COLO668 (cell line): ENCODE results near the gene CFAP221.

Source experiments
- DNase-seq: peaks from one replicate; lab custom pipeline; 2025; ENCODE audit not compliant: unreplicated experiment; lab: John Stamatoyannopoulos, UW

CFAP221 gene

GRCh38 chr2:119536211-119536610 lies 8.0 kb upstream of the CFAP221 start:
- peak; percentile 26 for DNase-seq

GRCh38 chr2:119536707-119537106 lies 7.5 kb upstream of the CFAP221 start:
- peak; percentile 14 for DNase-seq

GRCh38 chr2:119537792-119538191 lies 6.5 kb upstream of the CFAP221 start:
- DNase-seq = no peak

GRCh38 chr2:119541476-119541875 lies 2.8 kb upstream of the CFAP221 start:
- no peak for DNase-seq

GRCh38 chr2:119544939-119545475 lies 758 bp downstream of the CFAP221 start:
- no peak for DNase-seq

GRCh38 chr2:119545754-119546446 lies 1.7 kb downstream of the CFAP221 start:
- DNase-seq = no peak

GRCh38 chr2:119546447-119546767 lies 2.2 kb downstream of the CFAP221 start:
- no peak for DNase-seq

- DNase-seq = no peak
These were observed 4.4 kb downstream of the CFAP221 start for GRCh38 chr2:119548516-119549120.

GRCh38 chr2:119549241-119549640 lies 5.0 kb downstream of the CFAP221 start:
- no peak for DNase-seq

- no peak for DNase-seq
These were observed 6.1 kb downstream of the CFAP221 start for GRCh38 chr2:119550346-119550745.

- DNase-seq = no peak
These were observed 6.6 kb downstream of the CFAP221 start for GRCh38 chr2:119550856-119551255.

- DNase-seq = no peak
These were observed 8.7 kb downstream of the CFAP221 start for GRCh38 chr2:119552902-119553301.

- no peak for DNase-seq
These were observed 9.6 kb downstream of the CFAP221 start for GRCh38 chr2:119553687-119554344.

- no peak for DNase-seq
These were observed 21.2 kb downstream of the CFAP221 start for GRCh38 chr2:119565481-119565880.

- DNase-seq = no peak
These were observed 23.0 kb downstream of the CFAP221 start for GRCh38 chr2:119567292-119567691.

- no peak for DNase-seq
These were observed 30.0 kb downstream of the CFAP221 start for GRCh38 chr2:119574108-119574815.

GRCh38 chr2:119574864-119575263 lies 30.6 kb downstream of the CFAP221 start:
- no peak for DNase-seq

GRCh38 chr2:119575439-119575838 lies 31.2 kb downstream of the CFAP221 start:
- no peak for DNase-seq

GRCh38 chr2:119579424-119580295 lies 35.4 kb downstream of the CFAP221 start:
- DNase-seq = no peak

GRCh38 chr2:119580550-119581072 lies 36.4 kb downstream of the CFAP221 start:
- DNase-seq = no peak
